NCI-H2196 treated with DMSO at 0.1 percent for 48 hours (cell line): ENCODE data around the gene ACADSB.

Source experiments
- DNase-seq: peaks from one replicate; lab custom pipeline; 2025; ENCODE audit not compliant: unreplicated experiment; lab: John Stamatoyannopoulos, UW

Gene ACADSB

DNA sequence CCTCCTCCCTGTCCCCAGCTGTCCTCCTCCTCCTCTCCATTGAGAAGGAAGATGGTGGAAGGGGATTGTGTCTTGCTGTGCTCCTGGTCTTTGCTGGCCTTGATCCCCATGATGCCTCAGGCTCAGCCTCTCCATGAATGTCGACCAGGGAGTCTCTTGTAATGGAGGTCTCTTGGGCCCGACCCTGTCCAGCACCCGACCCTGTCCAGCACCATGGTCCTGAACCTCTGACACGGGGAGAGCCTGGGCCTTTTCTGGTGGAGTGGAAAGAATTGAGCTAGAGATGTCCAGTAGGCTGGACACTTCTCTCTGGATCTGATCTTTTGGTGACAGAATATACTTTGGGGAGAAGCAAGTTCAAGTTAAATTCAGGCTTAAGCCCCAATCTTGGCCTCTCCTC, 84.7 kb downstream of the ACADSB start:
- DNase-seq, result no peak

DNA sequence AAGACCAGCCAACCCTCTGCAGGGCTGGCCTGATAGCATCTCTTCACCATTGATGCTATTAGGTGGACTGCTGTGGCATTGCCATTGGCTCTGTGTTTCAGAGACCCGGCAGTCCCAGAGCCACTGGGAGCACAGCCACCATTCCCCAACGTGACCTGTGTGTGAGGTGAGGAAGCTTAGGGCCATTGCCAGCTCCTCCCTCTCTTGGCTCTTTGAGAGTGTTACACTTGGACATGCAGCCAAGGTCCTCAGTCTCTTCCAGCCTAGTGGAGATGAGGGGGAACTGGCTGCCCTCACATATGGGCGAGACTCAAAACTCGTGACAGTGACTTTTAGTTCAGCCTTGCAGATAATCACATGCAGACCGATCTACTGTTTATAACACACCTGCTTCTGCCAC, 87.6 kb downstream of the ACADSB start:
- DNase-seq, result no peak

DNA sequence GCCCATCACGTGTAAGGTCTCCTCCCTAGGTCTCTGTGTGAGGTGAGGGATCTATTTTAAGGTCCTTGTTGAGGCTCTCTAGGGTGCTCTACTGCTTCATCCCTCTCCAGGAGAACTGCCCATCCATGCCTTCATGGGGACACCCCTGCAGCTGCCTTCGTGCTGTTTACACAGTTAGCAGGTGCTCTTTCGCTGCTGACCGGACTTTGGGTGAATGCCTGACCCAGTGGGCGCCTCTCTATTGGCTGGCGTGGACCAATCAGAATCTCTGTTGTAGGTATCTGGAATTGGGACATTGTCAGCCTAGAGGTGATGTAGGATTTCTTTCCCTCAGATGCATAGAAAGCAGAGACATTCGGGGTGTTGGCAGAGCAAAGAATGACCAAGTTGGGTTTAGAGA, 88.2 kb downstream of the ACADSB start:
- DNase-seq, result no peak

- DNase-seq, result no peak
Observed at GRCh38 chr10:123100030-123100762, 91.4 kb downstream of the ACADSB start.

DNA sequence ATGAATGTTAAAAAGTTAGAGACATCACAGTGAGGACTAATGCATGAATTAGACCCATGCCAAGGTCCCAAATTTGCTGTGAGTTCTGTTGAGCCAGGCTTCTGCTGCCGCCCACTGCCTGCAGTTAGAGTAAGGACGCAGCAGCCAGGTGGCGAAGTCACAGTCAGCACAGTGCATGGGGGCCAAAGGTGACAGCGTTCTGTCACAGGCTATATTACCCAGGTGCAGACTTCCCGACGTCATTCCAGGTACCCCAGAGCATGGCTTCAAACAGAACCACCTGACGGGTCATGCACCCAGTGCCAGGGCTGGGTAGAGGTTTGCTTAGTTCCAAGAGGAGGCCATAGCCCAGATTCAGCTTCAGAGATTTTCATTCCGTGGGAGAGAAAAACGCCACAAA, 93.1 kb downstream of the ACADSB start:
- no peak for DNase-seq

DNA sequence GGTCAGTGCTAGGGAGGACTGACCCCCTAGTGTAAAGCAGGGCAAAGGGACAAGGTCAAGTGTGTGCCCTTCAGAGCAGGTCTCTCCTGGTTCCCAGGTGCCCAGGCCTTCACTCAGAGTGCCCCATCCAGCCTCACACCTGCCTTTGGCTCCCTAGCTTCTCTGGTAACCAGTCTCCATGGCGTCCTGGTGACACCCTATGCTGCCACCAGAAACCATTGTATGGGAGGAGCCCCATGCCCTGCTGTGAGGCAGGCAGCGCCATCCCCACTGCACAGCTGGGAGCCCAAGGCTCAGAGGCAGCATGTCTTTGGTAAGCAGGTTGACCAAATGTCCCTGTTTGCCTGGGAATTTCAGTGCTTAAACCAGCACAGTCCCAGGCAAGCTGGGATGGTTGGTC, 93.9 kb downstream of the ACADSB start:
- DNase-seq, result no peak

- DNase-seq, result no peak
Observed at GRCh38 chr10:123103944-123104343, 95.1 kb downstream of the ACADSB start.
